Measurements from ENCODE around the gene RNASEH2A. TPM values are rescaled to one million over a fixed set of nuclear protein-coding genes. Genes with fewer than 3 reads are reported as not detected.
A peak's percentile ranks its signal among the peaks of the same experiment; 100 is the strongest.

The RNASEH2A gene
- total and polyA plus RNA-seq, 2 of the 13 experiments (the other 11 are each of a cell fraction or from before 2014, with no cell fraction given) = 25.1 to 35.8 TPM

DNA sequence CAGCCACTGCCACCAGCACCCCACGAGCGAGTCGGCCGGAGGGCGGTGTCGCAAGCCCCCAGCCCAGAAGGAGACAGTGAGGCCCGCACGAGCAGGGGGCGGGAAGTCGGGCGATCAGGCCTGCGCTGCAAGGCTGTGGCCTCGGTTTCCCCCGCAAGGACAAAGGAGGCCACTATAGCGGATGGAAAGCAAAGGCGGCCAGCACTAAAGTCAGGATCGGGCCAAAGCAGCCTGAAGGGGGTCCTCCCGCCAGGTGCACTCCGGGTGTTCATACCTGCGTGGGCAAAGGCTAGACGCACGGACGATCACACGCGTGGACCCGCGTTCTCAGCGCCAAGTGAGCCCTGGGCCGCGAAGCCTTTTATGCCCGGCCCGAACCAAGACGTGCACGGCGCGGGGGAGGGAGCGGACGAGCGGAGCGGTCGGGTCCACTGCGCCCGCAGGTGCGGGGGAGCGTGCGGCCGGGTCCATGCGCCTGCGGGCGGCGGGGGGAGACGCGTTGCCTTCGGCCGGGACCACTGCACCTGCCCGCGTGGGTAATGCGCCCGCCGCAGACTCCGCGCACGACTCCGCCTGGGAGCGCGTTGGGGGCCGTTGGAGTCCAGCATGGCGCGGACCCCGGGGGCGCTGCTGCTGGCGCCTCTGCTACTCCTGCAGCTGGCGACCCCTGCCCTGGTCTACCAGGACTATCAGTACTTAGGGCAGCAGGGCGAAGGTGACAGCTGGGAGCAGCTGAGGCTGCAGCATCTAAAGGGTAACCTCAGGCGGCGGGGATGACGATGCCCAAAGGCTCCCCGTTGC lies 4.7 kb upstream of the RNASEH2A start, which contains the start of the genes PRDX2 and THSD8 (continued):
- TF ChIP-seq, protein P1, sequence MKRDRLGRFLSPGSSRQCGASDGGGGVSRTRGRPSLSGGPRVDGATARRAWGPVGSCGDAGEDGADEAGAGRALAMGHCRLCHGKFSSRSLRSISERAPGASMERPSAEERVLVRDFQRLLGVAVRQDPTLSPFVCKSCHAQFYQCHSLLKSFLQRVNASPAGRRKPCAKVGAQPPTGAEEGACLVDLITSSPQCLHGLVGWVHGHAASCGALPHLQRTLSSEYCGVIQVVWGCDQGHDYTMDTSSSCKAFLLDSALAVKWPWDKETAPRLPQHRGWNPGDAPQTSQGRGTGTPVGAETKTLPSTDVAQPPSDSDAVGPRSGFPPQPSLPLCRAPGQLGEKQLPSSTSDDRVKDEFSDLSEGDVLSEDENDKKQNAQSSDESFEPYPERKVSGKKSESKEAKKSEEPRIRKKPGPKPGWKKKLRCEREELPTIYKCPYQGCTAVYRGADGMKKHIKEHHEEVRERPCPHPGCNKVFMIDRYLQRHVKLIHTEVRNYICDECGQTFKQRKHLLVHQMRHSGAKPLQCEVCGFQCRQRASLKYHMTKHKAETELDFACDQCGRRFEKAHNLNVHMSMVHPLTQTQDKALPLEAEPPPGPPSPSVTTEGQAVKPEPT (CRISPR knock-in tag; IDR thresholded peaks at IDR 0.05; ENCODE audit: low read depth) = 0 out of 2 replicates have a peak, but pooled peaks have one; percentile 78
- peak; percentile 85 for TF ChIP-seq CCDC6 (CRISPR knock-in tag; IDR thresholded peaks at IDR 0.05)
- TF ChIP-seq ZNF850 (CRISPR knock-in tag; conservative IDR thresholded peaks at IDR 0.05) = peak; percentile 92
- no peak for TF ChIP-seq ARNT (IDR thresholded peaks at IDR 0.05)
- TF ChIP-seq, protein P2, sequence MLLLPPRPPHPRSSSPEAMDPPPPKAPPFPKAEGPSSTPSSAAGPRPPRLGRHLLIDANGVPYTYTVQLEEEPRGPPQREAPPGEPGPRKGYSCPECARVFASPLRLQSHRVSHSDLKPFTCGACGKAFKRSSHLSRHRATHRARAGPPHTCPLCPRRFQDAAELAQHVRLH (CRISPR knock-in tag; IDR thresholded peaks at IDR 0.05; ENCODE audit: borderline replicate concordance, low read depth) = no peak; the same call in 1 of the 2 replicates
- 0 out of 2 replicates have a peak, but pooled peaks have one; percentile 20 for TF ChIP-seq ADNP (CRISPR knock-in tag; IDR thresholded peaks at IDR 0.05)
- peak; percentile 28 for TF ChIP-seq HNRNPK (IDR thresholded peaks at IDR 0.05; ENCODE audit: low read depth, low read length, poor library complexity, severe bottlenecking)
- TF ChIP-seq ZNF570 (CRISPR knock-in tag; IDR thresholded peaks at IDR 0.05; ENCODE audit: borderline replicate concordance) = no peak; the same call in 1 of the 2 replicates
- peak; percentile 61; the same call in 1 of the 2 replicates for TF ChIP-seq DMAP1 (CRISPR knock-in tag; IDR thresholded peaks at IDR 0.05)
- TF ChIP-seq FOXJ3 (CRISPR knock-in tag; IDR thresholded peaks at IDR 0.05; ENCODE audit: borderline replicate concordance) = no peak
- TF ChIP-seq, protein P3, sequence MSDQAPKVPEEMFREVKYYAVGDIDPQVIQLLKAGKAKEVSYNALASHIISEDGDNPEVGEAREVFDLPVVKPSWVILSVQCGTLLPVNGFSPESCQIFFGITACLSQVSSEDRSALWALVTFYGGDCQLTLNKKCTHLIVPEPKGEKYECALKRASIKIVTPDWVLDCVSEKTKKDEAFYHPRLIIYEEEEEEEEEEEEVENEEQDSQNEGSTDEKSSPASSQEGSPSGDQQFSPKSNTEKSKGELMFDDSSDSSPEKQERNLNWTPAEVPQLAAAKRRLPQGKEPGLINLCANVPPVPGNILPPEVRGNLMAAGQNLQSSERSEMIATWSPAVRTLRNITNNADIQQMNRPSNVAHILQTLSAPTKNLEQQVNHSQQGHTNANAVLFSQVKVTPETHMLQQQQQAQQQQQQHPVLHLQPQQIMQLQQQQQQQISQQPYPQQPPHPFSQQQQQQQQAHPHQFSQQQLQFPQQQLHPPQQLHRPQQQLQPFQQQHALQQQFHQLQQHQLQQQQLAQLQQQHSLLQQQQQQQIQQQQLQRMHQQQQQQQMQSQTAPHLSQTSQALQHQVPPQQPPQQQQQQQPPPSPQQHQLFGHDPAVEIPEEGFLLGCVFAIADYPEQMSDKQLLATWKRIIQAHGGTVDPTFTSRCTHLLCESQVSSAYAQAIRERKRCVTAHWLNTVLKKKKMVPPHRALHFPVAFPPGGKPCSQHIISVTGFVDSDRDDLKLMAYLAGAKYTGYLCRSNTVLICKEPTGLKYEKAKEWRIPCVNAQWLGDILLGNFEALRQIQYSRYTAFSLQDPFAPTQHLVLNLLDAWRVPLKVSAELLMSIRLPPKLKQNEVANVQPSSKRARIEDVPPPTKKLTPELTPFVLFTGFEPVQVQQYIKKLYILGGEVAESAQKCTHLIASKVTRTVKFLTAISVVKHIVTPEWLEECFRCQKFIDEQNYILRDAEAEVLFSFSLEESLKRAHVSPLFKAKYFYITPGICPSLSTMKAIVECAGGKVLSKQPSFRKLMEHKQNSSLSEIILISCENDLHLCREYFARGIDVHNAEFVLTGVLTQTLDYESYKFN (CRISPR knock-in tag; conservative IDR thresholded peaks at IDR 0.05) = peak; percentile 58; the same call in 1 of the 2 replicates
- TF ChIP-seq ZNF556 (CRISPR knock-in tag; IDR thresholded peaks at IDR 0.05; ENCODE audit: borderline replicate concordance) = peak; percentile 91; the same call in 1 of the 2 replicates
- TF ChIP-seq ZBTB20 (CRISPR knock-in tag; IDR thresholded peaks at IDR 0.05; ENCODE audit: borderline replicate concordance, low read depth) = peak; percentile 24; the same call in 1 of the 2 replicates
- no peak for TF ChIP-seq ZNF749 (CRISPR knock-in tag; IDR thresholded peaks at IDR 0.05; ENCODE audit: borderline replicate concordance)
- no peak for TF ChIP-seq TEAD2 (CRISPR knock-in tag; IDR thresholded peaks at IDR 0.05)
- no peak for TF ChIP-seq TBL1XR1 (IDR thresholded peaks at IDR 0.05; ENCODE audit: borderline replicate concordance, low read length, partially characterized antibody)
- TF ChIP-seq, protein P4, sequence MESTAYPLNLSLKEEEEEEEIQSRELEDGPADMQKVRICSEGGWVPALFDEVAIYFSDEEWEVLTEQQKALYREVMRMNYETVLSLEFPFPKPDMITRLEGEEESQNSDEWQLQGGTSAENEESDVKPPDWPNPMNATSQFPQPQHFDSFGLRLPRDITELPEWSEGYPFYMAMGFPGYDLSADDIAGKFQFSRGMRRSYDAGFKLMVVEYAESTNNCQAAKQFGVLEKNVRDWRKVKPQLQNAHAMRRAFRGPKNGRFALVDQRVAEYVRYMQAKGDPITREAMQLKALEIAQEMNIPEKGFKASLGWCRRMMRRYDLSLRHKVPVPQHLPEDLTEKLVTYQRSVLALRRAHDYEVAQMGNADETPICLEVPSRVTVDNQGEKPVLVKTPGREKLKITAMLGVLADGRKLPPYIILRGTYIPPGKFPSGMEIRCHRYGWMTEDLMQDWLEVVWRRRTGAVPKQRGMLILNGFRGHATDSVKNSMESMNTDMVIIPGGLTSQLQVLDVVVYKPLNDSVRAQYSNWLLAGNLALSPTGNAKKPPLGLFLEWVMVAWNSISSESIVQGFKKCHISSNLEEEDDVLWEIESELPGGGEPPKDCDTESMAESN (CRISPR knock-in tag; conservative IDR thresholded peaks at IDR 0.05) = peak; percentile 92
- TF ChIP-seq, protein P5, sequence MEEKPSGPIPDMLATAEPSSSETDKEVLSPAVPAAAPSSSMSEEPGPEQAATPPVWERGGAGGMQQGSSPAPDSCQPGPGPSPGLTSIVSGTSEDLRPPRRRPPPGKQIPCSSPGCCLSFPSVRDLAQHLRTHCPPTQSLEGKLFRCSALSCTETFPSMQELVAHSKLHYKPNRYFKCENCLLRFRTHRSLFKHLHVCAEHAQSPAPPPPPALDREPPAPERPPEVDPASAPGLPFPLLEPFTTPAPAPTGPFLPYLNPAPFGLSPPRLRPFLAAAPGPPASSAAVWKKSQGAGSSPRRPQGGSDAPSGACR (CRISPR knock-in tag; IDR thresholded peaks at IDR 0.05) = peak; percentile 88; the same call in 1 of the 2 replicates
- TF ChIP-seq JUND (CRISPR knock-in tag; IDR thresholded peaks at IDR 0.05) = no peak
- TF ChIP-seq ZNF75D (CRISPR knock-in tag; IDR thresholded peaks at IDR 0.05; ENCODE audit: borderline replicate concordance) = 0 out of 2 replicates have a peak, but pooled peaks have one; percentile 89
